SJCRH30 (cell line): ENCODE data around the gene CLASRP. TPM values are rescaled to one million over a fixed set of nuclear protein-coding genes. Genes with fewer than 3 reads are reported as not detected.
A peak's percentile ranks its signal among the peaks of the same experiment; 100 is the strongest.

Experiments
- DNase-seq, 2 experiments: peaks; one replicate each; pipeline ENCODE4 v3.0.0-alpha.2; 2015 to 2020
- H3K27ac ChIP-seq: fragments of 250-450 bp; sonication (Bioruptor Pico); 2 replicates; pipeline ENCODE4 v1.5.1; 2020; ENCODE audit warnings: mild to moderate bottlenecking, moderate library complexity
- H3K27me3 ChIP-seq: fragments of 250-450 bp; sonication (Bioruptor Pico); 2 replicates; pipeline ENCODE4 v1.5.1; 2020; ENCODE audit warnings: mild to moderate bottlenecking, moderate library complexity
- H3K36me3 ChIP-seq: fragments of 250-450 bp; sonication (Bioruptor Pico); 2 replicates; pipeline ENCODE4 v1.5.1; 2020; ENCODE audit warnings: mild to moderate bottlenecking, moderate library complexity
- H3K4me1 ChIP-seq: fragments of 250-450 bp; sonication (Bioruptor Pico); 2 replicates; pipeline ENCODE4 v1.5.1; 2020; ENCODE audit warnings: mild to moderate bottlenecking, moderate library complexity
- H3K4me3 ChIP-seq: fragments of 250-450 bp; sonication (Bioruptor Pico); 2 replicates; pipeline ENCODE4 v1.5.1; 2020; ENCODE audit warnings: mild to moderate bottlenecking, moderate library complexity
- H3K9me3 ChIP-seq: fragments of 250-450 bp; sonication (Bioruptor Pico); replicated peaks from 2 replicates; pipeline ENCODE4 v1.5.1; 2020; ENCODE audit warnings: mild to moderate bottlenecking, moderate library complexity
- total RNA-seq: library from RNA; depleted of rRNA; stranded (reverse); fragments of >200 nt; shearing (Covaris generic); gene quantifications from 2 replicates; pipeline ENCODE4 v1.2.3, GENCODE V29; 2014

CLASRP gene
- total RNA-seq, 1 experiment from 2014 or later = 39.8 TPM

DNA sequence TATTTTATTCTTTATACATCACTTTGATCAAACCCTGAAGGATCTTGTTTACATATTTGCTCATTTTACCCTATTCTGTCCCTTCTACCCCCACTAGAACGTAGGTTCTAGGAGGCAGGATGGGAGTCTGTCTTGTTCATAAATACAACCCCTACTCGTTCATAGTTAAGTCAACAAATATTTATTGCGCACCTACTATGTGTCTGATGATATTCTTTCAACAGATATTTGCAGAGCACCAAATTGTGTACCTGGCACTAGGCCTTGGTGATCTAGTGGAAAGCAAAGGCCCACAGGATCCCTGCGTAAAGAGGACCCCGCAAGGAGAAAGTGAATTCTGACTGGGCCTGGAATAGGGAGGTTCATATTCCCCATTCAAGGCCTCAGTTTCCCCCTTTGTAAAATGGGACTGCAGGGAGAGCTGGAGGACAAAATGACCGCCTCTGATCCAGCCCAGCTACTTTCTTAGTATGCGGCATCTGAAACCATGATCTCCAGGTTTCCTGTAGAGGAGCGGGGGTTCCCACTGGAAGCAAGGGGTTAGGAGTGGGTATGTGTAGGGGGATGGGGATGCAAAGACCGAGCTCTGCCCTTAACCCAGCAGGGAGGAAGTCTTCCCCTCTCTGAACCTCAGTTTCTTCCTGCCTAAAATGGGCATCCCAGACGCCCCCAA is 39.7 kb downstream of the CLASRP start:
- peak overlapping the region; percentile 70 for H3K27ac ChIP-seq
- H3K36me3 ChIP-seq = peaks cover 6% of the 10 kb centered on the region; the same call in 1 of the 2 replicates
- no peaks in the 10 kb centered on the region for H3K9me3 ChIP-seq
- H3K27me3 ChIP-seq = no peaks in the 10 kb centered on the region
- DNase-seq = no peak
- no peaks in the 10 kb centered on the region for H3K4me1 ChIP-seq
- peak overlapping the region; percentile 99 for H3K4me3 ChIP-seq

DNA sequence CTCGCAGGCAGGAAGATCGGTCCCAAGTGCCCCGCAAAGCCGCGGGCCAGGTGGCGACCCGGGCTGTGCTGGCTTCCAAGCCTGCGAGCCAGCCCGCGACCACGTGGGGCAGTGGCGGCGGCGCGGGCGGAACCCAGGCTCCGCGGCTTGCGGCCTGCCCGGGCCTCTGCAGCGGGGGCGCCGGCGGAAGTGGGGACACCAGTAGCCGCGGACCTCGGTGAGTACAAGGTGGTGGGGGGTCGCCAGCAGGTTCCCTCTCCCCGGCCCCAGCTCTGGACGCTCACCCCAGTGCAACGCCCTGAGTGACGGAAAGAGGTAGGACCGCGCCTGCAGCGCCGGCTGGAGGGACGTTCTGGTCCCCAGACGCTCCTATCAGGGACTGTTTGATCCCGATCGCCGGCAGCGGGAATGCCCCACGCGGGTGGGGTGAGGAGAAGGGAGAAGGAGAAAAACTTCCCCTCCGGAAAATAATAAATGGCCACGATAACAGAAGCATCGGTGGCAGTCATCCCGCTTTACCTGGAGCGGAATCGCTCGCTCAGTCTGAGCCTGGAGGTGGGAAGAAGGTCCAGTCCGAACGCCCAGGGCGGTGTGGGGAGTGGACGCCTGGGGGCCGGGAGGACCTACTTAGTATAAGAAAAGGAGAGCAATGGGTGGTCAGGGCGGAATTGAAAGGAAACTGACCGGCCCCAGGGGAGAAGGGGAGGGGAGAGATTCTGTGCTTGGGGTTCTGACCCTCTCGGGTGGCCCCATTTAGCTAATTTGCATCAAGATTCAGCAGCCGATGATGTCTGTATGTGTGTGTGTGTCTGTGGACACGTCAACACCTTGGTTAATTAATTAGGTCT is 40.4 kb downstream of the CLASRP start, which contains the start of gene GEMIN7:
Gene GEMIN7, plus strand, starts transcription at position 198 of the 848 bp plus-strand sequence. CDS start 10,855 bp downstream, outside the sequence.
- Histone ChIP-seq H3K36me3 (peaks cover 6% of the 10 kb centered on the region; the same call in 1 of the 2 replicates), H3K4me1 (no peaks in the 10 kb centered on the region), H3K27ac (peak within 1 kb of the TSS; percentile 70), H3K4me3 (peak within 1 kb of the TSS; percentile 99), H3K27me3 (no peaks in the 10 kb centered on the region), H3K9me3 (no peaks in the 10 kb centered on the region)
- peak; percentile 78 to 82 for DNase-seq

DNA sequence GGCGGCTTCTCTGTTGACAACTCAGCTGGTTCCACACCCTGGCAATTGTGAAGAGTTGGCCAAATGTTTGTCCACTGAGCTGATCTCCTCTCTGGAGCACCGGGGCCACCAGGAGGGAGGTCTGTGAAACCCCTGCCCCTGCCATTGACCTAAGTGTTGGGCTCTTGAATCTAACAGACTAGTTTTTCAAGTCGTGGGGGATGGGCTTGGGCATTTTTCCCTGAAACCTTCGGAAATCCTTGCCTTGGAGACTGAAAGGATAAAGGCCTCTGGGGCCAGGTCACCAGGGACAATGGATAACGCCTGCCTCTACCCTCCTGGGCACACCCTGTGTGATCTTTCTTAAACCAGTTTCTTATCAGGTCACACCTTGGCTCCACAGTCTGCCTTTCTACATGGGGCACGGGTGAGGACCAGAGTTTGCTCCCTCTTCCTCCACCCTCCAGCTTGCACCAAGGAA is 41.1 kb downstream of the CLASRP start:
- Histone ChIP-seq H3K27me3 (no peaks in the 10 kb centered on the region), H3K4me3 (peak overlapping the region; percentile 99), H3K4me1 (no peaks in the 10 kb centered on the region), H3K9me3 (no peaks in the 10 kb centered on the region), H3K36me3 (peaks cover 11% of the 10 kb centered on the region; the same call in 1 of the 2 replicates), H3K27ac (peak overlapping the region; percentile 70)
- no peak for DNase-seq

DNA sequence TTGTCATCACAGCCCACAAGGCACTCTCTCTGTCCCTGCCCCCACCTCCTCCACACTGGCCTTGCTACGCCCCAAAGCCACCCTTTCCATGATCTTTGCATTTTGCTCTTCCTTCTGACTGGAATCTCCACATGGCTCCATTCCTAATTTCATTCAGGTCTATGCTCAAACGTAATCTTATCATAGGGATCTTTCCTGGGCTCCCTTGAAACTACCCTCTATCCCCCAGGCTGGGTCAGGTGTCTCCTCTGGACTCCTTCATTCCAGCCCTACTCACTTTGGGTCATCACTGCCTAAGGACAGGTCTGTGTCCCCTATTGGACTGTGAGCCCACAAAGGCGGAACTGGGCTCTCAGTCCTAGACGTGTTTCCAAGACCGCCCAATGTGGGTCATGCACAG is 43.3 kb downstream of the CLASRP start:
- no peak overlapping the region for H3K27ac ChIP-seq
- H3K27me3 ChIP-seq = no peaks in the 10 kb centered on the region
- DNase-seq = no peak
- no peaks in the 10 kb centered on the region for H3K4me1 ChIP-seq
- no peak overlapping the region for H3K4me3 ChIP-seq
- H3K36me3 ChIP-seq = peaks cover 14% of the 10 kb centered on the region; the same call in 1 of the 2 replicates
- no peaks in the 10 kb centered on the region for H3K9me3 ChIP-seq

DNA sequence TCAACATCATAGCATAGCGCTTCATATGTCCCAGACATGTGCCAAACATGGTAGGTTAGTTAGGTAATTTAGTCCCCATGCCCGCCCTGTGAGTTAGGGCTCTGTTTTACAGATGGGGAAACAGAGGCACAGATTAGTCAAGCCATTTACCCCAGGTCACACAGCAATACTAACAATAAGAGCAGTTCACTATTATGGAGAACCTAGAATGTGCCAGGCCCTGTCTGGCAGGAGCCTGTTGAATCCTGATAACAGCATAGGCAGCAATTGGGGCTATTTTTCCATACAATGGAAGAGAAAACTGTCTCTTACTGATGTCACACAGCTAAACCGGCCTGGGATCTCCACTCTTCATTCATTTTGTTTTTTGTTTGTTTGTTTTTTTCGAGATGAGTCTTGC is 47.6 kb downstream of the CLASRP start:
- no peaks in the 10 kb centered on the region for H3K9me3 ChIP-seq
- H3K27ac ChIP-seq = no peak overlapping the region
- no peaks in the 10 kb centered on the region for H3K27me3 ChIP-seq
- H3K4me1 ChIP-seq = no peaks in the 10 kb centered on the region
- no peak for DNase-seq
- H3K4me3 ChIP-seq = no peak overlapping the region
- H3K36me3 ChIP-seq = peaks cover 14% of the 10 kb centered on the region; the same call in 1 of the 2 replicates

DNA sequence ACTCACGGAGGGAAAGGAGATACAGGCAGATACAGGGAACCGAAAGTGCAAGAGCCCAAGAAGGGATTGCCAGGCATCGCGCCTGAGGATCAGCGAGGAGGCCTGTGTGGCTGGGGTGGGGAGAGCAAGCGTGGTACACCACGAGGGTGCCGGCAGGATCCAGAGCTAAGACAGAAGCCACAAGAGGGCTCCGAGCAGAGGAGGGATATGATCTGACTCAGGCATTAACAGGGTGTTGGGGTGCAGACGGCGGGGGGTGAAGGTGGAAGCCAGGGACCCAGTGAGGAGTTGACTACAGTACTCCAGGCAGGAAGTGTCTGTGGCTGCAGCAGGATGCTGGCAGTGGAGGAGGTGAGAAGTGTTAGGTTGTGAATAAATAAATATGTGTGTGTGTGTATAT is 48.7 kb downstream of the CLASRP start:
- no peak overlapping the region for H3K27ac ChIP-seq
- DNase-seq = no peak

DNA sequence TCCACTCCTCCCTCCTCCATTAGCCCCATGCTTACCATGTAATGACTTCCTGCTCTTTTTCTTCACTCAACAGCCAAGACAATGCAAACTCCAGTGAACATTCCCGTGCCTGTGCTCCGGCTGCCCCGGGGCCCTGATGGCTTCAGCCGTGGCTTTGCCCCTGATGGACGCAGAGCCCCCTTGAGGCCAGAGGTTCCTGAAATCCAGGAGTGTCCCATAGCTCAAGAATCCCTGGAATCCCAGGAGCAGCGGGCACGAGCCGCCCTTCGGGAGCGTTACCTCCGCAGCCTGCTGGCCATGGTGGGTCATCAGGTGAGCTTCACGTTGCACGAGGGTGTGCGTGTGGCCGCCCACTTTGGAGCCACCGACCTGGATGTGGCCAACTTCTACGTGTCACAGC is 51.2 kb downstream of the CLASRP start:
- no peak for DNase-seq
- Histone ChIP-seq H3K9me3 (no peaks in the 10 kb centered on the region), H3K4me3 (no peak overlapping the region)

More for the DNA sequence above, 48.7 kb downstream of the CLASRP start:
- no peaks in the 10 kb centered on the region for H3K9me3 ChIP-seq
- no peaks in the 10 kb centered on the region for H3K27me3 ChIP-seq
- no peaks in the 10 kb centered on the region for H3K4me1 ChIP-seq
- peaks cover 12% of the 10 kb centered on the region; the same call in 1 of the 2 replicates for H3K36me3 ChIP-seq
- H3K4me3 ChIP-seq = no peak overlapping the region

DNA sequence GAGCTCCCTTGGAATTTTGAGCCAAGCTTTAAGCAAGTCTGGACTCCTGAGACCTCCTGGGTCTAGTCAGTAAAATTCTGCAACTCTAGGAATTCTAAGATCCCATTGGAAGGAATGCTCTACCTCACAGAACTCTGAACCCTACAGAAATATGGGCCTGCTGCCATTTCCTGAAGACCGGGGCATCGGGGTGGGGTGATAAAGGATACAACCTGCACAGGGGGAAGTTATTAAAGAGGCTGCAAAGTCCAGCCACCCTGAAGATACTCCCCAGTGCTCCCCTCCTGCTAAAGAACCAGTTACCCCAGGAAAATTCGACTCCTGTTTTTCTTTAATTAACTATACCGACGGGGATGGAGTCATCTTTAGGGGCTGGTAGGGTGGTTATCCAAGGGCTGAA is 51.8 kb downstream of the CLASRP start:
- H3K4me3 ChIP-seq = no peak overlapping the region
- no peaks in the 10 kb centered on the region for H3K4me1 ChIP-seq
- H3K27ac ChIP-seq = no peak overlapping the region
- no peaks in the 10 kb centered on the region for H3K9me3 ChIP-seq
- no peak for DNase-seq
- no peaks in the 10 kb centered on the region for H3K27me3 ChIP-seq
- peaks cover 4% of the 10 kb centered on the region; the same call in 1 of the 2 replicates for H3K36me3 ChIP-seq

More for the DNA sequence above, 51.2 kb downstream of the CLASRP start:
- Histone ChIP-seq H3K36me3 (peaks cover 6% of the 10 kb centered on the region; the same call in 1 of the 2 replicates), H3K4me1 (no peaks in the 10 kb centered on the region), H3K27ac (no peak overlapping the region), H3K27me3 (no peaks in the 10 kb centered on the region)

DNA sequence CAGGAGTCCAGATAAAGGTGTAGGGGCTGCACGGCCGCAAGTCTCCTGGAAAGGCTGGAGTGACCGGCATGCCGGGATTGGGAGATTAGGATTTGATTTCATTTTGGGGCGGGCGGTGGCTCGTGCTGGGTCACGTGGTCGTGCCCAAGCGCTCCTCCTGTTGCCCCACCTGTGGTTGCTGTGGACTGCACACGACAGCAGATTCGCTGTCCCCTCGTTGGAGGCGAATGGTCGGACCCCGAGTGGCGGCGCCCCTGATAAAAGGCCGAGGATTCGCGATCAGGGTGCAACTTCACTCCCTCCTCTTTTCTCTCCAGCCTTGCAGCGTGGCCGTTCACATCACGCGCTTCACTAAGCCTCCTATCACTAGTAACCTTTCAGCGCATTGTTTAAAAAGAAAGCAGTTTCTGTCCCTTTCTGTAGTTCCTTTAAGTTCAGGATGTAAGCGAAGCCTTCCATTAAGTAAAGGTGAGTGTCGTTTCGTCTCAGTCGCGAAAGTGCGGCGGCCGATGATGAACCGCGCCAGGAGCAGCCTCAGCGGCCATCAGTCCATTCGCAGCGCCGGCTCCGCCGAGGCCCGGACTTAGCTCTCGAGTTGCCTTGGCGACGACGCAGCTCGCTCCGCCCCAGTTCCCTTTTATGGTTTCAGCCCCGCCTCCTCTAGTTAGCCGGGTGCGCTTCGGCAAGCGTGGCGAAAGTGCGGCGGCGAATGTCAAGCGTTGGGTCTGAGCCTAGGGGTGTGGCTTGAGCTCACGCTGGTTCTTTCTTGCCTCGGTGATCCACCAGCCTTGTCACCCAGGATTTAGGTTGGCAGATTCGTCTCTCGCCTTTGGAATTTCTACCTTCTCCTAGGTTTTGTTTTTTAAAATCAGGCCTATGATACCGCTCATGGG is 52.4 kb downstream of the CLASRP start:
- Histone ChIP-seq H3K27me3 (no peaks in the 10 kb centered on the region), H3K9me3 (no peaks in the 10 kb centered on the region), H3K4me1 (no peaks in the 10 kb centered on the region), H3K36me3 (peaks cover 4% of the 10 kb centered on the region; the same call in 1 of the 2 replicates), H3K4me3 (peak overlapping the region; percentile 86), H3K27ac (peak overlapping the region; percentile 92; the same call in 1 of the 2 replicates)
- DNase-seq = peak; percentile 84 to 89

DNA sequence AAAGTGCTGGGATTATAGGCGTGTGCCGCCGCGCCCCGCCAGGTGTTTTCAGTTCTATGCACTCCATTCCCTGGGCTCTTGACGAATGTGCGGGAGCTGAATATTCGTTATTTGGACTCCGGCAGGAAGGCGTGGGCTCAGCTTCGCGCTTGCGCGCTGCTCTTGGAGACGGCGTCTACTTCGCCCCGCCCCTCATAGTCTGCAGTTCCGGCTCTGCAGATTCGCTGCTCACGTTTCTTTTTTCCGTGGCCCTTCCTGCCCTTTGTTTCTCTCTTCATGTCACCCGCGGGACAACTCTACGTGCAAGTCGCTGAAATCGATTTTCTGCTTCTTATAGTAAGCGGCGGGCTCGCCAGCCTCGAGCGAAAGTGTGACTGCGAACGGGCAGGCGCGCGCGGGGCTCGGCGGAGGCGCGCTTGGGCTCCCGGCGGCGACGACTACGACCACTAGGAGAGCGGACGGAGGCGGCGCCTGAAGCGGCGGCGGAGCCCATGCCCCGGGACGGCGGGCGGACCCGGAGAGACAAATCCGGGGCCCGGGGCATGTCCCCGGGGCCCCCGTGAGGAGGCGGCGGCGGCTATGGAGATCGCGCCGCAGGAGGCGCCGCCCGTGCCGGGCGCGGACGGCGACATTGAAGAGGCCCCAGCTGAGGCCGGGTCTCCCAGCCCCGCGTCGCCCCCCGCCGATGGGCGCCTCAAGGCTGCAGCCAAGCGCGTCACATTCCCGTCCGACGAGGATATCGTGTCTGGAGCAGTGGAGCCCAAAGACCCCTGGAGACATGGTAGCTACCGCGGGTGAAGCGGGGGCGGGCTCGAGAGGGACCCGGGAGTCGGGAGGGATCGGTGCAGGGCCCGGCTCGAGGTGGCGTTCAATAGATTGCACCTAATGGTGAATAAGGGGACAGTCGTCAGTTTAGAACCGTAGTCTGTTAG is 54.2 kb downstream of the CLASRP start, which contains the start of gene PPP1R37:
Gene PPP1R37, plus strand, starts transcription at position 433 of the 932 bp plus-strand sequence. Its CDS starts 147 bp downstream, at position 580.
- peak within 1 kb of the TSS; percentile 92 for H3K27ac ChIP-seq
- H3K27me3 ChIP-seq = no peaks in the 10 kb centered on the region
- DNase-seq = peak; percentile 95 to 96
- peak within 1 kb of the TSS; percentile 86 for H3K4me3 ChIP-seq
- H3K9me3 ChIP-seq = no peaks in the 10 kb centered on the region
- peaks cover 4% of the 10 kb centered on the region; the same call in 1 of the 2 replicates for H3K36me3 ChIP-seq
- H3K4me1 ChIP-seq = no peaks in the 10 kb centered on the region; the same call in 1 of the 2 replicates

DNA sequence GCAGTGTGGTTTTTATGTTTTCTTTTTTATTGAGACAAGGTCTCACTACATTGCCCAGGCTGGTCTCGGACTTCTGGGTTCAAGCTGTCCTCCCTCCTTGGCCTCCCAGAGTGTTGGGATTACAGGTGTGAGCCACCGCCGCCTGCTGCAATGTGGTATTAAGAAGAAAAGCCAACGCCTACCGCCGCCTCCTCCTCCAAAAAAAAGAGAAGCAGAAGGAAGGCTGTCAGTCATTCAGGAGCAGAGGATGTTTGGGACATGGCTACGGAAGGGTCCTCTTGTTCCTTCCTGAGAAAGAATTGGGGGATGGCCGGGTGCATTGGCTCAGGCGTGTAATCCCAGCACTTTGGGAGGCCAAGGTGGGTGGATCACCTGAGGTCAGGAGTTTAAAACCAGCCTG is 55.3 kb downstream of the CLASRP start:
- Histone ChIP-seq H3K9me3 (no peaks in the 10 kb centered on the region), H3K27ac (no peak overlapping the region), H3K27me3 (no peaks in the 10 kb centered on the region), H3K36me3 (peaks cover 4% of the 10 kb centered on the region; the same call in 1 of the 2 replicates), H3K4me1 (peaks cover 8% of the 10 kb centered on the region), H3K4me3 (peak overlapping the region; percentile 86)
- DNase-seq = no peak

DNA sequence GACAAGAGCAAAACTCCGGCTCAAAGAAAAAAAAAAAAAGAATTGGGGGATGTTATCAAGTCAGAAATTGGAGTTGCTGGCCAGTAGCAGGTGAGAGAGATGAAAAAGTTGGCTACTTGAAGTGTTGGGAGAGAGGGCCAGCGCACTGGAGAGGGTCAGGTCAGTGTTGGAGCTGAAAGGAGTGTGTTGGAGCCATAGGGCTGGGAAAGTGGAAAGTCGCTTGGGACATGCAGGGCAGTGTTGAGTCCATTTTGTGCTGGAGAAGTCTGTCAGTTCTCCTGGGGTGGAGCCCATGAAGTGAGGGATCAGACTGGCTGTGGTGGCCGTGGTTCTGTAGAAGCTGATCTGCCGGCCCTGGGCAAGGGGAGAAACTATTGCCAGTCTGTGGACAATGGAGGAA is 55.9 kb downstream of the CLASRP start:
- no peaks in the 10 kb centered on the region for H3K9me3 ChIP-seq
- H3K27ac ChIP-seq = no peak overlapping the region
- peaks cover 10% of the 10 kb centered on the region for H3K4me1 ChIP-seq
- H3K27me3 ChIP-seq = no peaks in the 10 kb centered on the region
- H3K36me3 ChIP-seq = peaks cover 4% of the 10 kb centered on the region; the same call in 1 of the 2 replicates
- H3K4me3 ChIP-seq = no peak overlapping the region
- no peak for DNase-seq
